CD4-positive, alpha-beta T cell treated with Interleukin-4 for 1 hour (primary cell): ENCODE measurements around the gene HLCS.

ENCODE experiments used
- DNase-seq, 2 donors: peaks; one replicate each; pipeline ENCODE4 v3.0.0-alpha.2; 2020 to 2022

The HLCS gene

DNA sequence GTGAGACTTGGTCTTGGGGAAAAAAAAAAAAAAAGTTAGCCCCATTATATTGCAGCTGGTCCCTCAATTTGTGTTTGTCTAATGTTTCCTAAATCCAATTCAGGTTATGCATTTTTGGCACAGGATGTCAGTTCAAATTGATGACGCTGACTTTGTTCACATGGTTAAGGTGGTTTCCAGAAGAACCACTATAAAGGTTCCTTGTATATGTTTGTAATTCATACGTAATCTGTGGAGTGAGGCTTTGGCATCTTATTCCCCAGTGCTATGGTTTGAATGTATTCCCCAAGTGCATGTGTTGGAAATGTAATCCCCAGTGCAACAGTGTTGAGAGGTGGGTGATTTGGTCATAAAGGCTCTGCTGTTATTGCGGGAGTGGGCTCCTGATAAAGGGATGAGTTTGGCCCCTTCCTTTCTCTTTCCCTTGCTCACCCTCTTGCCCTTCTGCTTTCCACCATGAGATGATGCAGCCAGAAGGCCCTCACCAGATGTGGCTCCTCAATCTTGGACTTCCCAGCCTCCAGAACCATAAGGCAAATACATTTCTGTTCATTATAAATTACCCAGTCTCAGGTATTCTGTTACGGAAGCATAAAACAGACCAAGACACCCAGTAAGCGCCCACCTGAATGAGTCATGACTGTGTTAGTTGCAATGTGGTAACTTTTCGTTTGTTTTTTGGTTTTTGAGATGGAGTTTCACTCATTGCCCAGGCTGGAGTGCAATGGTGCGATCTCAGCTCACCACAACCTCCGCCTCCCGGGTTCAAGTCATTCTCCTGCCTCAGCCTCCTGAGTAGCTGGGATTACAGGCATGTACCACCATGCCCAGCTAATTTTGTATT is 19.5 kb upstream of the HLCS start:
- DNase-seq, result peak in 1 of 2 donors; percentile 50

DNA sequence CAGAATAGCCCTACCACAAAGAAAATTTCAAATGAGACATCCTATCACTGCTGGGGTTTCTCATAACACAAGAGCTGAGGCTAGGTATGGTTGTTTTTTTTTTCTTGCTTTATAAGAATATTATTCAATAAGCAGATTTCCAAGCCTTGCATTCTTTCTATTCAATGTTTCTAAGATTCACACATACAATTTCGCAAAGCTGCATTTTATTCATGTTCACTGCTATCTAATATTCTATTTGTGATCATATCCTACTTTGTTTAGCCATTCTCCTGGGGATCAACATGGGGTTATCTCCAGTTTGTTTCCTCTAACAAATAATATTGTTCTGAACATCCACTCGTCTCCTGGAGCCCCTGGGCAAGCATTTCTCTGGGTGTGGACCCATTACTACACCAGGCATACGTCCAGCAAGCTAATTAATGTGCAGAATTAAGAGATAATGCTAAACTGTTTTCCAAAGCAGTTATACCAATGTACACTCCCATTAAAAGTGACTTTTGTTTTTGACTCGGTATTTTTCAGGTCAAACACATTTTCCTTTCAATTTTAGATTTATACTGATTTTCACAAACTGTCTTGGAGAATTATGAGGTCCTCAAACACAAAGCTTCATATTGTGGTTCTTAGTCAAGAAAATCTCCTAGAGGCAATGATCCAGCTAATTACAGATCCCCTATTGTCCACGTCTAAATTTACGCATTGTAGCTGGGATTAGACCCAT is 15.7 kb upstream of the HLCS start:
- no peak for DNase-seq

GRCh38 chr21:36981049-36981391 is 14.6 kb upstream of the HLCS start:
- no peak for DNase-seq

GRCh38 chr21:36980280-36981048 is 14.0 kb upstream of the HLCS start:
- no peak for DNase-seq

GRCh38 chr21:36976882-36977651 is 10.6 kb upstream of the HLCS start:
- DNase-seq, result peak; percentile 16 to 65

DNA sequence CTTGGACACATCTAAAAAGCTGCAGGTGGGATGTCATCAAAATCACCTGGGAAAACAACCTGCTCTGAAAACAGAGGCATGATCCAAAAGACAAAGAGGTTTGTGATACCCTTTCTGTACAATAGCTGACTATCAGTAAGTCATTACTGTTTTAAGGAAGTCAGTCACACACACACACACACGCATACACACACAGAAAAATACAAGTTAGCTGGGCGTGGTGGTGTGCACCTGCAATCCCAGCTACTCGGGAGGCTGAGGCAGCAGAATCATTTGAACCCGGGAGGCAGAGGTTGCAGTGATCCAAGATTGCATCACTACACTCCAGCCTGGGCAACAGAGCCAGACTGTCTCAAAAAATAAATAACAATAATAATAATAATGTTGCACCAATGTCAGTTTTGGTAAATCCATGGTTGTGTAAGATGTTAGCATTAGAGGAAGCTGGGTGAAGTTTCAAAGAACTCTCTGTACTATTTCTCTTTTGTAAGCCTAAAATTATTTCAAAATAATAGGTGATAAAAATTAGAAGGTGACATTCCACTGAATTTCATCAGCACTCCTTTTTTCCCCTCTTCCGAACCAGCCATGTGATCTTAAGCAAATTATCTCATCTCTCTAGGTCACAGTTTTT is 9.9 kb upstream of the HLCS start:
- no peak for DNase-seq

GRCh38 chr21:36974851-36975192 is 8.4 kb upstream of the HLCS start:
- DNase-seq, result no peak

DNA sequence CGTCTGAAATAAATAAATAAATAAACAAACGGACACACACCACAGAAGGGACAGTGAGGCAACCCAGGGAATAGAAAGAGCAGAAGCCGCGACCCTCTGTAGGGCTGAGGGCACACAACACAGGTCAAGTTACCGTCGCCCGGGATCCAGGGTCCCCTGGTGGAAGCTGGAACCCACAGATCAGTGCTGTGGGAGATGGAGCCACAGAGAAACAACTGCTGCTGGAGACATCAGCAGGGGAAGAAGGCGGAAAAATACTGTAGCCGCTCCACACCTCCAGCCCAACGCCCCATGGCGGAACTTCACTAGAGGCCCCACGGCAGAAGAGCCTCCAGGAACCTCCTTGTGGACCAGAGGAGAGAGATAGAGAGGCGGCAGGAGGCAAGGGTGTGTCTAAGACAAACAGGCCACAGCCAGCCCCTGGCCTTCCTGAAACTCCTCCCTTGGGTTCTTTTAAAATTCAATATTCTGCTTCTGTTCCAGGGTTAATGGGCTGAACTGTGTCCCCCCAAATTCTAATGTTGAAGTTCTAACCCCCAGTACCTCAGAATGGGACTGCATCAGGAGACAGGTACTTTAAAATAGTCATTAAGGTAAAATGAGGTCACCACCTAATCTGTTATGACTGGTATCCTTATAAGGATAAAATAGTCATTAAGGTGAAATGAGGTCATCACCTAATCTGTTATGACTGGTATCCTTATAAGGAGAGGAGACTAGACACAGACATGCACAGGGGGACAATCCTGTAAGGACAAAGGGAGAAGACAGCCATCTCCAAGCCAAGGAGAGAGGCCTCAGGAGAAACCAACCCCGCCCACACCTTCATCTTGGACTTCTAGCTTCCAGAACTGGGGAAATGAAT is 7.7 kb upstream of the HLCS start:
- no peak for DNase-seq

- DNase-seq, result no peak
Observed at GRCh38 chr21:36968976-36969375, 2.5 kb upstream of the HLCS start.

DNA sequence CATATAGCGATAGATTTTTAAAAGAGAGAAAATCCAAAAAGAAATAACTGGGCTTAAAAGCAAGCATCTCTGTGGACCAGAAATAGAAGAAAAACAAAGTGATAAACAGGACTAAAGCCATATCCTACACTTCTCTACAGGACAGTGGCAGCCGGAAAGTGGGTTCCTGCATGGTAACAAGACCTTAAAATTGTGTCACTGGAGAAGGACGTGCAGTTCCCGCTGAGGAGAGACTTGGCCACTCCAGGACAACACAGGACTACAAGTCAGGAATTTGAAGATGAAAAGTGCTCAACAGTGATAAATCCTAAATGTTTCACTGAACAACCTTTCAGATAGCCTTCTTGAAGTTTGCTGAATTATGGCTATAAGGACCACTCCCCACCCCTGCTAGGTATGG is 1.9 kb upstream of the HLCS start:
- DNase-seq, result no peak

GRCh38 chr21:36966821-36967768 is 626 bp upstream of the HLCS start:
- no peak for DNase-seq

- no peak for DNase-seq
Observed at GRCh38 chr21:36965720-36966065, 776 bp downstream of the HLCS start.

GRCh38 chr21:36964827-36965719 is 1.4 kb downstream of the HLCS start:
- no peak for DNase-seq

DNA sequence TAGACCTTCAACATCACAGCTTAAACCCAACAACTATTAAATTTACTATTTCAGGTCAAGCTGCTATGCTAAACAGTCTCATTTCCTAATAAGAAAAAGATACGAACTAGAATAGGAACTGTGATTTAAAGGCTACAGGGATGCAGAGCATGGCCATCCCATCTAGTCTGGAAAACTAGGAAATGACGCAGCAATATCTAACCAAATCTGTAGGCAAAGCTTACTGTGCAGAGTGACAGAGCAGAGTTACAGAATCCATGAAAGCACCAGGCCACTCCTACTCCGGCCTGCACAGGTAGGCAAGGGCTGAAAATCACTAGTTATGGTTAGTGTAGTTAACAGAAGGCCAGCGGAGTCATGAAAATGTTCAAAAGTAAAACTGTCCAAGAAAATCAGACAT is 2.1 kb downstream of the HLCS start:
- no peak for DNase-seq

GRCh38 chr21:36962098-36962780 is 4.2 kb downstream of the HLCS start:
- DNase-seq, result no peak

GRCh38 chr21:36960676-36961284 is 5.7 kb downstream of the HLCS start:
- no peak for DNase-seq

DNA sequence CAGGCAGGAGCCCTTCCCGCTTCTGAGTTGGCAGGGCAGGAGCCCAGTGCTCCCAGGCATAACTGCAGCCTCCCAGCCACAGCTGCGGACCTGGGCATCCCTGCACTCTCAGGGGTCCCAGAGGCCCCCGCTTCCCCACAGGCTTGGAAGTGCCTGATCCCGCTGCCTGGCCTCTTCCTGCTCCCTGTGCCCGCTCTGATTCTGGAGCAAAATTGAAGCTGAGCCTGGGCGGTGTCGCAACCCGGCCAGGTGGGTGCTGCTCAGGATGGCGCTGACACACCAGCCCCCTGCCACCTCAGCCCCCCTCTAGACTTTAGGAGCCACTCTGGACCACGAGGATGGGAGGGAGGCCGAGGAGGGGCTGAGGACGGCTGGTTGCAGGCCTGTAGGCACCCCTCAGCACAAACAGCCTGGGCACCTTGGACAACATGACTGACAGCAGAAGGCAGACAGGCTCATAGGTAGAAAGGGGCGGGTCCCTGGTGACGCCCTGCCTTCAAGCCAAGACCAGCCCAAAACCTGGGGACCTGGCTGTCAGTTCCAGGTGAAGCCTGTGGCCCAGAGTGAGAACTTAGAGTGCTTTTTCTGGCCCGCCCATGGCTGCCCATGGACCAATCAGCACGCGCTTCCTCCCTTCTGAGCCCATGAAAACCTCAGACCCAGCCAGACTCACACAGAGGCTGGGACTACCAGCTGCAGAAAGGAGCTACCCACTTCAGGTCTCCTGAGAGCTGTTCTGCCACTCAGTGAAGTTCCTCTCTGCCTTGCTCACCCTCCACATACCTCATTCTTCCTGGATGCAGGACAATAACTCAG is 7.2 kb downstream of the HLCS start:
- DNase-seq, result no peak
